HepG2 (cell line): ENCODE measurements around the gene OR1F1. TPM values are rescaled to one million over a fixed set of nuclear protein-coding genes. Genes with fewer than 3 reads are reported as not detected.

ENCODE experiments used
- ARID3A ChIP-seq: IDR thresholded peaks from 2 replicates; pipeline ENCODE4 v1.6.1; 2012; ENCODE audit warnings: low read depth, low read length, improper control_type of control experiment
- BCLAF1 ChIP-seq: fragments of 450-650 bp; IDR thresholded peaks from 2 replicates; pipeline ENCODE4 v1.6.1; 2017; ENCODE audit warnings: mild to moderate bottlenecking
- CCAR2 ChIP-seq: fragments of 200-400 bp; formaldehyde crosslinking; optimal IDR thresholded peaks from 2 replicates; pipeline ENCODE3; 2018; ENCODE audit warnings: low read depth, mild to moderate bottlenecking, low read length, moderate library complexity
- EHMT2 ChIP-seq: fragments of 200-600 bp; sonication (generic); IDR thresholded peaks from 2 replicates; pipeline ENCODE4 v1.7.0; 2017; ENCODE audit warnings: antibody characterized with exemption, low read depth, low read length, borderline replicate concordance
- FOXC1 ChIP-seq: sonication (generic); formaldehyde crosslinking; IDR thresholded peaks from 2 replicates; pipeline ENCODE4 v1.8.0; 2022; ENCODE audit warnings: mild to moderate bottlenecking, missing genetic modification reagents, borderline replicate concordance
- GMEB2 ChIP-seq: IDR thresholded peaks from 2 replicates; pipeline ENCODE4 v1.6.1; 2016; ENCODE audit warnings: missing biosample characterization, missing genetic modification reagents, low read depth
- HNRNPL ChIP-seq: fragments of 200-400 bp; formaldehyde crosslinking; IDR thresholded peaks from 2 replicates; pipeline ENCODE4 v1.6.1; 2017; ENCODE audit warnings: mild to moderate bottlenecking, low read depth, low read length
- KIAA2018 ChIP-seq: sonication (generic); formaldehyde crosslinking; IDR thresholded peaks from 2 replicates; pipeline ENCODE4 v1.5.0; 2020; ENCODE audit warnings: mild to moderate bottlenecking, missing genetic modification reagents, borderline replicate concordance
- POLR2AphosphoS2 ChIP-seq: IDR thresholded peaks from 2 replicates; pipeline ENCODE4 v1.6.1; 2011; ENCODE audit warnings: low read depth, low read length, improper control_type of control experiment
- SP140L ChIP-seq: sonication (generic); formaldehyde crosslinking; IDR thresholded peaks from 2 replicates; pipeline ENCODE4 v1.4.0; 2020; ENCODE audit warnings: missing genetic modification reagents, borderline replicate concordance
- SP4 ChIP-seq: sonication (generic); formaldehyde crosslinking; IDR thresholded peaks from 2 replicates; pipeline ENCODE4 v1.8.1; 2023; ENCODE audit warnings: mild to moderate bottlenecking, missing genetic modification reagents
- ZNF225 ChIP-seq: sonication (generic); formaldehyde crosslinking; IDR thresholded peaks from 2 replicates; pipeline ENCODE4 v1.4.0; 2020; ENCODE audit warnings: mild to moderate bottlenecking, missing genetic modification reagents
- ZNF251 ChIP-seq: sonication (generic); formaldehyde crosslinking; IDR thresholded peaks from 2 replicates; pipeline ENCODE4 v1.9.0; 2021; ENCODE audit warnings: mild to moderate bottlenecking, missing genetic modification reagents
- ZNF431 ChIP-seq: sonication (generic); formaldehyde crosslinking; IDR thresholded peaks from 2 replicates; pipeline ENCODE4 v1.9.0; 2022; ENCODE audit warnings: missing genetic modification reagents, low read depth, mild to moderate bottlenecking, borderline replicate concordance
- ZNF546 ChIP-seq: sonication (generic); formaldehyde crosslinking; conservative IDR thresholded peaks from 2 replicates; pipeline ENCODE4 v1.8.1; 2023; ENCODE audit warnings: mild to moderate bottlenecking, missing genetic modification reagents
- polyA plus RNA-seq, 8 experiments: library from polyadenylated mRNA; depleted of rRNA in 3 of 8; stranded (reverse) in 7 of 8; unstranded in 1 of 8; fragments of >200 nt; fragmentation: Illumina TruSeq in 4 of 8; extraction: Trizol in 4 of 8; gene quantifications; 2 replicates each; pipeline versions ENCODE4 v1.2.1 to v1.2.3, GENCODE V29; 2011 to 2016; ENCODE audit warnings: low read depth in 4 of 8, missing spikeins in 1 of 8, mixed read lengths in 1 of 8; ENCODE audit not compliant: insufficient read depth in 1 of 8
- total RNA-seq, 5 experiments: library from RNA; depleted of rRNA; stranded (reverse); fragments of >200 nt; fragmentation: Illumina TruSeq; extraction: Trizol; gene quantifications; 2 replicates each; pipeline ENCODE4 v1.2.3, GENCODE V29; 2016; ENCODE audit warnings: low read depth in 1 of 5

The OR1F1 gene
- total and polyA plus RNA-seq, 2 of the 13 experiments (the other 11 are each of a cell fraction or from before 2014, with no cell fraction given): 0.90 TPM; not detected in 1

- TF ChIP-seq KIAA2018 (CRISPR knock-in tag) (no peak), POLR2AphosphoS2 (no peak), GMEB2 (CRISPR knock-in tag) (no peak), FOXC1 (CRISPR knock-in tag) (no peak), ZNF225 (CRISPR knock-in tag) (no peak), ZNF546 (CRISPR knock-in tag) (no peak), HNRNPL (no peak), CCAR2 (no peak), BCLAF1 (no peak), ZNF431 (CRISPR knock-in tag) (no peak), SP4 (CRISPR knock-in tag) (peak; percentile 12; the same call in 1 of the 2 replicates), EHMT2 (no peak), ZNF251 (CRISPR knock-in tag) (no peak), SP140L (no peak), ARID3A (no peak)
These were observed 38.2 kb upstream of the OR1F1 start (continued) for GRCh38 chr16:3149630-3150345.
